GM18499 (cell line): ENCODE results near the gene RMDN3.

Experiments used
- ATAC-seq: cut with Tn5 transposase; IDR thresholded peaks from one replicate; pipeline ENCODE4 v1.9.1; 2021; ENCODE audit warnings: moderate number of reproducible peaks; ENCODE audit not compliant: insufficient read depth, unreplicated experiment

The RMDN3 gene

DNA sequence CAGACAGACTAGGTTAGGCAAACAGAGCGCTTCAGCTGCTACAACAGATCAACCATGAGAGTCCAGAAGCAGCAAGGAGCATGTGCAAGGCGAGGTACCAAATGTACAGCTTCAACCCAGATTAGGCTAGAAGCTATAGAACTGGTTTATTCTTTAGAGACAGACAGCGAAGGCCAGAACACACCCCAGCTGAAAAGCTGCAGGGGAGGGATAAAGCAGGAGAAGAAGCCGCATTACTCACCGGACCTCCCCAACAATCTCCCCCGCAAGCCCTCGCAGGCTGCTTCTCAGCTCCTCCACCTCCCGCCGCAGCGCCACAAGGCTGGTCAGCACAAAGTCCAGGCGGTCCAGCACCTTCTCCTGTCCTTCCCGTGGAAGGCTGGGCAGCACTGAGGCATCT is 3.3 kb downstream of the RMDN3 start:
- ATAC-seq = no peak

DNA sequence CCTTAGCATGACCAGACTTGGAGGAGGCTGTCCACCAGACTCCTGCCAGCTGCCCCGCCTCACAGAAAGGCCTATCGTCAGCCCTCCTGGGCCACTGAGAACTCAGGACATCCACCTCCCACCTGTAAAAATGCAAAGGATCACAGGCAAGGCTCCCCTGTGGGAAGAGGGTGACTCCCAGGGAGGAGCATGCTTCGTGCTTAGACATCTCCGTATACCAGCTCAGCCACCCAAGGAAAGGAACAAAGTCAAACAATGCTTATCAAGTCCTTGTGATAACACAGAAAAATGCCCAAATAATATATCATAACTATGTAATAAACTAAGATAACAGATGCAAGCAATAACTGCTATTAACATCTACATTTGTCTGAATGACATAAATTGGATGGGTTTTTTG is 4.2 kb downstream of the RMDN3 start:
- ATAC-seq = no peak

GRCh38 chr15:40749151-40749630 is 5.9 kb downstream of the RMDN3 start:
- no peak for ATAC-seq

GRCh38 chr15:40747685-40748631 is 7.1 kb downstream of the RMDN3 start:
- no peak for ATAC-seq

- no peak for ATAC-seq
Observed at GRCh38 chr15:40746916-40747418, 8.1 kb downstream of the RMDN3 start.

- ATAC-seq = no peak
Observed at GRCh38 chr15:40744815-40745152, 10.3 kb downstream of the RMDN3 start.

DNA sequence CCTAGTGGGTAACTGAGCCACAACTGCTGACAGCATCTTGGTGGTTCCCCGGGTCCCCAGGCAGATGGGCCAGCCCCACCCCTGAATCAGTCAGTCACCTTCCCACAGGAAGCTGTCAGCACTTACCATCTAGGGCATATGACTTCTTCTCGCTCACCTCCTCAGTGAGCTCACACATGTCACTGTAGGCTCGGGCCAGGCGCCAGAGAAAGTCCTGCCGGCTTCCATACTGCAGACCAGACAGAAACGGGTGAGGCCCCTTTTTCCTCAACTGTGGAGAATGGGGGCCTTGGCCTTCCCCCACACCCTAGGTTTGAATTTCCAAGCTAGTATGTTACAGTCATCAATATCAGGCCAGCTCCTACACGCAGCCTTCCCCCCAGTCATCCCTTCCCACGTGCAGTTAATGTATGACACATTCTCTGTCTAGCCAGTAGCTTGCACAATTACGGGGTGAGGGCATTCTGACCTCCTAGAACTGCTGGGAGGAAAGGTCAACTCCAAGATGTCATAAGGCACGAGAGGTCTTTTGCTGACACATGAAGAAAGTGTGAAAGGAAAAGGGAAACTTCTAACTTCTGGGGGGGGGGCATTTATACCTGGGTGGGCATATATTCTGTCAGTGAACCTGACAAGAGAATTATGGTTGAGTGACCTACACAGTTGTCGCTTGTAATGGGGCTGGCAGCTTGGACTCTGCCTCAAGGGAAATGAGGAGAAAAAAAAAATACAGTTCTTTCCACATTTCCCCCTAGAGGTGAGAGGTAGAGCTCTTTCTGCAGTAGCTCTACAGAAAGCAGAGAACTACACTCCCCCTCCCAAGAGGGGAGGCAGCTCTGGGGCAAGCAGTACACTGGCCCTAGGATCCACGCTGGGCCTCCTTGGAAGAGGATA is 10.9 kb downstream of the RMDN3 start:
- no peak for ATAC-seq

DNA sequence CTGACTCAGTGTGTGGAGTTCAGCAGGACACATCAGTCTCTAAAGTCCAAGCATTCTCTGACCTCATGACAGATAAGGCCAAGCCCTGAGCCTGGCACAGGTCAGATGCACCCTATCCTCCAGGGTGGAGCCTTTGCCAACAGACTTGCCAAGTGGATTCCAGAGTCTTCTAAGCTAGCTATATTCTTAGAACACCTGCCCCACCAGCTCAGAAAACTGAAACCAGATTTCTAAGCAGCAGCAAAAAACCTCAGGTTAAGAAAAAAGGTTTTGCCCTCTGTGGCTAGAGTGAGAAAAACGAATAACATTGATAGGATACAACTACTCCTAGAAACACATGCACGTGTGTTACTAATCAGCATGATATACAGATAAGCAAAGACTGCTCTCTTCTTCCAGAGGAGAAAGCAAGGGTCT is 11.6 kb downstream of the RMDN3 start:
- ATAC-seq = no peak

DNA sequence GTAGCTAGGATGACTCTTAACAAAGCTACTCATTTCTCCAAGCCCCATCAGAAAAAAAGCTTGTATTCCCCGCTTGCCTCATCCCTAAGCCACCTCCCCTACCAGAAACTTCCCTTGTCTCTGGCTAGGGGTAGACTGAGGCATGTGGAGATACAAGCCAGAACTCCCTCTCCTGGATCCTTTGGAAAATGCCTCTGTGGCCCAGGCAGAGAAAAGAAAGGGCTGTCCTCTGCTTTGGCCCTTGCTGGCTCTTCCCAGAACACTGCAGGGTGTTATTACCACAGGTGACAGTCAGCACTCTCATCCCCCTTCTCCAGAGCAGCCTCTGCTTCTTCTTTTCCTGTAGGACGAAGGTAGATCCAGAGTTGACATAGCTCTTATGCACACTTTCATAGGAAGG is 15.2 kb downstream of the RMDN3 start:
- no peak for ATAC-seq

DNA sequence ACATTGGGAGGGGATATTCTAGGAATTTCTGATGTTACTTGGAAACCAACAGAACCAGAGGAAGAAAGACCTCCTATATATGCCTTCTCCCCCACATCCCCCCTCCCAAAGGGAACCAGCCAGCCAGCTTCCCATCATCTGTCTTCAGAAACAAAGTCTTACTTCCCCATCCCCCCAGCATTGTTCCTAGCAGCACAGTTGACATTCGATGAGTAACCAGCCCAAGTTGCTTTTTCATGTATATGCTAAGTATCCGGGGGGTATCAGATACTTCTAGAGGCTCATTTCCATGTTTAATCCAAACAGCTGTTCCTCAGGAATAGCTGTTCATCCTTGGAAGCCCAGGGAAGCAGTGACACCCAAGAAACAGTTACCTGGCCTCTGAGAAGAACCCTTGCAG is 16.0 kb downstream of the RMDN3 start:
- no peak for ATAC-seq

GRCh38 chr15:40737048-40737447 is 18.0 kb downstream of the RMDN3 start:
- no peak for ATAC-seq

DNA sequence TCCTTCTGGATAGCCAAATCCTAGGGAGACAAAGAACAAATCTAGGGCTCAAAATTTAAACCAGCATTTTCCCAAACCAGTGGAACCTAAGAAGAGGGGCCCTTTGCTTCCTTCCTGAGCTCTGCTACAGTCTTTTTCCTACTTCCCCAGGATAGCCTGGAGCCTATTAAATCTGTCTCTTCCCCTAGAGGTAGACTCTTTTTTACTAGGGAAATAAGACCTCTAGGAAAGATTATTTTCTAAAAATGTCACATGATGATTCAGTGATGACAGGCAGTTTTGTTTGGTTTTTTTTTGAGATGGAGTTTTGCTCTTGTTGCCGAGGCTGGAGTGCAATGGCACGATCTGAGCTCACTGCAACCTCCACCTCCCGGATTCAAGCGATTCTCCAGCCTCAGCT is 18.5 kb downstream of the RMDN3 start:
- ATAC-seq = no peak

DNA sequence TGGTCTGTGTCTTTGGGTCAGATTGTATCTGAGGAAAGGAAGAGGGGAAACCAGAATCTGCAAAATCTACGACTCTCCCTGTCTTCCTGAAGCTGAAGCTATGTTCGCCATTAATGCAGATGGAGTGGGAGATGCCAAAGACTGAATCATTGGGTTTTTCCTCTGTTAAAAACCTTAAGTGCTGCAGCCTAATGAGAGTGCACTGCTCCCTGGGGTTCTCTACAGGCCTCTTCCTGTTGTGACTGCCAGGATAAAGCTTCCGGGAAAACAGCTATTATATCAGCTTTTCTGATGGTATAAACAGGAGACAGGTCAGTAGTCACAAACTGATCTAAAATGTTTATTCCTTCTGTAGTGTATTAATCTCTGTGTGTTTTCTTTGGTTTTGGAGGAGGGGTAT is 24.0 kb downstream of the RMDN3 start:
- no peak for ATAC-seq

DNA sequence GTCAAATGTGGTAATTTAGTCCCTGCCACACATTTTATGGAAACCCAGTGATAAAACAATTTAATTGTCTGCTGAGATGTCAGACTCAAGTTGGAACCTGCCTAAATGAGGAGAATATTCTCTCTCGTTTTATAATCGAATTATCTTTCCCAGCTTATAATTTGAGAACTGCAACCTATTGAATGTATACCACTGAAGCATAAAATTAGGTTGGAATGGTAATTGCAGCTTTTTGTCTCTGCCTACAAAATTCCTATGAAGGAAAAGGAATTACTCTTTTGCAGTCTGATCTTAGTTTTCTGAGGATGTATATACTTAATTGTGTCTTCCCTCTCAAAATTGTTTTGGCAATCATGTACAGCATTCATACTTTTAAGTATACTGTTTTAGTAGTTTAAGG is 31.1 kb downstream of the RMDN3 start:
- no peak for ATAC-seq

DNA sequence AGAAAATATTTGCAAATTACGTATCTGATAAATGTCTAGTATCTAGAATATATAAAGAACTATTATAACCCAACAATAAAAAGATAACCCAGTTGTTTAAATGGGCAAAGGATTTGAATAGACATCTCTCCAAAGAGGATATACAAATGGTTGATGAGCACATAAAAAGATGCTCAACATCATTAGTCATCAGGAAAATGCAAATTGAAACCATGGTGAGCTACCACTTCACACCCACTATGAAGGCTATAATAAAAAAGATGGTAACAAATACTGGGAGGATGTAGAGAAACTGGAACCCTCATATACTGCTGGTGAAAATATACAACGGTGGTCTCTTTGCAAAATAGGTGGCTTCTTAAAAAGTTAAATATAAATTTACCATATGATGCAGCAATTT is 32.1 kb downstream of the RMDN3 start:
- no peak for ATAC-seq

DNA sequence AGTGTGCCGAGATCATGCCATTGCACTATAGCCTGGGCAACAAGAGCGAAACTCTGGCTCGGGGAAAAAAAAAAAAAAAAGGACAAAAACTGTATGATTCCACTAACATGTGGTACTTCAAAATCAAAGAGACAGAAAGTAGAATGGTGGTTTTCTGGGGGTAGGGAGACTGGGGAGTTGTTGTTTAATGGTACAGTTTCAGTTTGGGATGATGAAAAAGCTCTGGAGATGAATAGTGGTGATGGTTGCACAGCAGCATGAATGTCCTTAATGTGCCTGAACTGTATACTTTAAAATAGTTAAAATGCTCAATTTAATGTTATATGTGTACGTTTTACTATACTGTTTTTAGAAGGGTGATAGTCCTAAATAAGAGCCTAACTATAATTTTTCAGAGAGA is 32.7 kb downstream of the RMDN3 start:
- no peak for ATAC-seq

DNA sequence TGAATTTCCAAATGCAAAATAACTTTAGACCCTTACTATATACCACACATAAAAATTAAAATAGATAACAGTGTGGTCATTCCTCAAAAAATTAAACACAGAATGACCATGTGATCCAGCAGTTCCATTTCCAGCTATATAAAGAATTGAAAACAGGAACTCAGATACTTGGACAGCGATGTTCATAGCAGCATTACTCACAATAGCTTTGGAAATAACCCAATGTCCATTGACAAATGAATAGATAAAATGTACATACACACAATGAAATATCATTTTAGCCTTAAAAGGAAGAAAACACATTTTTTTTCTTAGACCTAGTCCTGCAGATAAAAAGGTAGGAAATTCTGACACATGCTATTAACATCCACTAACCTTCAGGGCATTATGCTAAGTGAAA is 33.4 kb downstream of the RMDN3 start:
- no peak for ATAC-seq

DNA sequence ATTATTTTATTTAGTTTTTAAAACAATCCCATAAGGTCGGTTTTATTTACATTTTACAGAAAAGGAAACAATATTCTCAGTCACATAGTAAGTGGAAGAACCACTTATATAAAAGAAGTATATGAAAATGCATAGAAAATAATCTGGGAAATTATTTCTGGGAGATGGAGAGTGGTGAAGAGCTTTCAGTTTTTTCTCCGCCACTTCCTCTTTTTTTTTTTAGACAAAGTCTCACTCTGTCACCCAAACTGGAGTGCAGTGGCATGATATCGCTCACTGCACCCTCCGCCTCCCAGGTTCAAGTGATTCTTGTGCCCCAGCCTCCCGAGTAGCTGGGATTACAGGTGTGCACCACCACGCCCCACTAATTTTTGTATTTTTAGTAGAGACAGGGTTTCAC is 38.9 kb downstream of the RMDN3 start:
- ATAC-seq = no peak

DNA sequence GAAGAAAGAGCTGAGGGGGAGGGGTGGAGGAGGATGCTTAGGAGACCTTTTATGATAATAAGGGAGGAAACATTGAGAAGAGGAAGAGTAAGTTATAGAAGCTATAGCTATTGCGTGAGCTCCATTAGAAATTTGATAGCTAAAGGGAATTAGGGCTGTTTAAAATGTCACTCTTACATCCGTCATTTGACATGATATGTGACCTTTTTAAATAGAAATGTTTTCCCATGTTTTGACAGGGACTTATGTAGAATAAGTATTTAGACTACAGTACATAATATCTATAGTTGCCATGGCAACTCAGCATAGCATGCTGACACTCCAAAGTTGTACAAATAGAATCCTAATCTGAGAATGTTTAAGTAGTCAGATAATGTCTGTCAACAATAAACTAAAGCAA is 40.9 kb downstream of the RMDN3 start:
- ATAC-seq = no peak

- no peak for ATAC-seq
Observed at GRCh38 chr15:40706121-40706520, 48.9 kb downstream of the RMDN3 start.

GRCh38 chr15:40702077-40702476 is 53.0 kb downstream of the RMDN3 start:
- ATAC-seq = no peak
